ENCODE measurements around the gene SEPTIN5. TPM values are rescaled to one million over a fixed set of nuclear protein-coding genes. Genes with fewer than 3 reads are reported as not detected.

SEPTIN5 gene
- total and polyA plus RNA-seq, 2 donors = 10.1 to 22.2 TPM

Other genes with a start within 250 kb of the SEPTIN5 start
- gene UFD1, start 235.3 kb upstream of the SEPTIN5 start, total RNA-seq = 47.8 TPM
- 130 TPM for gene UFD1, start 235.3 kb upstream of the SEPTIN5 start, polyA plus RNA-seq
- 31.7 TPM for gene CDC45, start 234.6 kb upstream of the SEPTIN5 start, total RNA-seq
- gene CDC45, start 234.6 kb upstream of the SEPTIN5 start, polyA plus RNA-seq = 5.1 TPM
- gene CLDN5, start 190.1 kb upstream of the SEPTIN5 start, total RNA-seq = 8.9 TPM
- gene CLDN5, start 190.1 kb upstream of the SEPTIN5 start, polyA plus RNA-seq = 112 TPM
- gene GP1BB, start 9.0 kb downstream of the SEPTIN5 start, total RNA-seq = 2.1 TPM
- gene GP1BB, start 9.0 kb downstream of the SEPTIN5 start, polyA plus RNA-seq = 9.6 TPM
- 0.05 TPM for gene TBX1, start 46.3 kb downstream of the SEPTIN5 start, total RNA-seq
- gene TBX1, start 46.3 kb downstream of the SEPTIN5 start, polyA plus RNA-seq = 0.96 TPM
- 15.4 TPM for gene GNB1L, start 140.4 kb downstream of the SEPTIN5 start, total RNA-seq
- gene GNB1L, start 140.4 kb downstream of the SEPTIN5 start, polyA plus RNA-seq = 11.2 TPM
- 19.2 TPM for gene RTL10, start 140.4 kb downstream of the SEPTIN5 start, total RNA-seq
- 20.8 TPM for gene RTL10, start 140.4 kb downstream of the SEPTIN5 start, polyA plus RNA-seq
- 53.6 TPM for gene COMT, start 227.3 kb downstream of the SEPTIN5 start, total RNA-seq
- gene COMT, start 227.3 kb downstream of the SEPTIN5 start, polyA plus RNA-seq = 74.5 TPM
- 10.1 TPM for gene TXNRD2, start 227.3 kb downstream of the SEPTIN5 start, total RNA-seq
- gene TXNRD2, start 227.3 kb downstream of the SEPTIN5 start, polyA plus RNA-seq = 24.2 TPM

Measured in thymus (tissue), 2 donors.